IMR-90 (cell line): ENCODE measurements around the gene ECHS1. TPM values are rescaled to one million over a fixed set of nuclear protein-coding genes. Genes with fewer than 3 reads are reported as not detected.

Experiments
- ATAC-seq: fragments of 200-7000 bp; cut with Tn5 transposase; 2 replicates; pipeline ENCODE4 v1.9.1; 2020; ENCODE audit warnings: low read depth, mild to moderate bottlenecking, moderate library complexity
- BruUV-seq: library from RNA; stranded (reverse); fragments of 400-500 nt; replicated peaks from 2 replicates; lab custom pipeline; 2021; lab: Mats Ljungman, UMichigan
- CTCF ChIA-PET: fragments of 300-600 bp; formaldehyde crosslinking; extraction: SDS; loops from one replicate; lab custom pipeline; 2021; ENCODE audit warnings: antibody characterized with exemption; lab: Yijun Ruan, JAX
- POLR2A ChIA-PET: fragments of 300-600 bp; sonication (Branson Sonifier 250); formaldehyde crosslinking; loops from one replicate; lab custom pipeline; 2022; ENCODE audit warnings: antibody characterized with exemption; ENCODE audit not compliant: unreplicated experiment; lab: Charles Lee
- DNase-seq: peaks from one replicate; pipeline ENCODE4 v3.0.0; 2013
- H2AFZ ChIP-seq: replicated peaks from 2 replicates; pipeline ENCODE3; 2013; ENCODE audit warnings: low read length, mild to moderate bottlenecking; ENCODE audit not compliant: poor library complexity
- H2AK5ac ChIP-seq: 2 replicates; pipeline ENCODE4 v1.6.1; 2013; ENCODE audit warnings: low read depth, low read length, inconsistent platforms
- H2AK9ac ChIP-seq: replicated peaks from 2 replicates; pipeline ENCODE3; 2013; ENCODE audit warnings: mild to moderate bottlenecking, low read depth, low read length, moderate library complexity; ENCODE audit not compliant: poor library complexity
- H2BK120ac ChIP-seq: 2 replicates; pipeline ENCODE4 v1.6.1; 2013; ENCODE audit warnings: low read depth, low read length, inconsistent platforms
- H2BK15ac ChIP-seq: 3 replicates; pipeline ENCODE4 v1.6.1; 2013; ENCODE audit warnings: low read depth, low read length, inconsistent platforms
- H2BK20ac ChIP-seq: 2 replicates; pipeline ENCODE4 v1.6.1; 2013; ENCODE audit warnings: low read depth, mild to moderate bottlenecking, inconsistent platforms, low read length, moderate library complexity
- H2BK5ac ChIP-seq: 2 replicates; pipeline ENCODE4 v1.6.1; 2013; ENCODE audit warnings: mild to moderate bottlenecking, low read depth, low read length, inconsistent platforms; ENCODE audit not compliant: poor library complexity, severe bottlenecking
- H3K14ac ChIP-seq: replicated peaks from 2 replicates; pipeline ENCODE4 v1.6.1; 2013; ENCODE audit warnings: low read depth, low read length, inconsistent platforms
- H3K18ac ChIP-seq: 2 replicates; pipeline ENCODE4 v1.6.1; 2013; ENCODE audit warnings: low read depth, low read length, control low read depth
- H3K23ac ChIP-seq: 2 replicates; pipeline ENCODE4 v1.6.1; 2013; ENCODE audit warnings: low read depth, low read length, inconsistent platforms
- H3K27ac ChIP-seq: 2 replicates; pipeline ENCODE4 v1.5.1; 2013; ENCODE audit warnings: mild to moderate bottlenecking, control low read depth, low read length; ENCODE audit not compliant: insufficient read depth
- H3K27me3 ChIP-seq: 2 replicates; pipeline ENCODE4 v1.6.1; 2013; ENCODE audit warnings: low read length; ENCODE audit not compliant: control insufficient read depth, insufficient read depth
- H3K36me3 ChIP-seq: 2 replicates; pipeline ENCODE4 v1.6.1; 2013; ENCODE audit warnings: low read length, mixed read lengths; ENCODE audit not compliant: control insufficient read depth, insufficient read depth
- H3K4ac ChIP-seq: 2 replicates; pipeline ENCODE4 v1.6.1; 2013; ENCODE audit warnings: low read depth, low read length, inconsistent platforms
- H3K4me1 ChIP-seq: 2 replicates; pipeline ENCODE4 v1.6.1; 2013; ENCODE audit warnings: low read length, mixed read lengths; ENCODE audit not compliant: control insufficient read depth, insufficient read depth
- H3K4me2 ChIP-seq: 2 replicates; pipeline ENCODE4 v1.6.1; 2013; ENCODE audit warnings: low read depth, mild to moderate bottlenecking, control low read depth, low read length, moderate library complexity
- H3K4me3 ChIP-seq: 2 replicates; pipeline ENCODE4 v1.5.1; 2013; ENCODE audit warnings: low read depth, mild to moderate bottlenecking, control low read depth, low read length, moderate library complexity; ENCODE audit not compliant: insufficient read depth
- H3K56ac ChIP-seq: 2 replicates; pipeline ENCODE4 v1.6.1; 2013; ENCODE audit warnings: low read length, inconsistent platforms; ENCODE audit not compliant: insufficient read depth; ENCODE audit errors: extremely low read depth
- H3K79me1 ChIP-seq, 2 experiments: 2 replicates each; pipeline ENCODE4 v1.6.1; 2013; ENCODE audit warnings: low read length in 2 of 2, inconsistent platforms in 1 of 2, low read depth in 1 of 2
- H3K9ac ChIP-seq: 2 replicates; pipeline ENCODE4 v1.6.1; 2013; ENCODE audit warnings: low read depth, low read length, control low read depth
- H3K9me1 ChIP-seq: 2 replicates; pipeline ENCODE4 v1.6.1; 2013; ENCODE audit warnings: low read length, inconsistent platforms; ENCODE audit not compliant: insufficient read depth
- H3K9me3 ChIP-seq: 2 replicates; pipeline ENCODE4 v1.6.1; 2013; ENCODE audit warnings: low read length; ENCODE audit not compliant: control insufficient read depth, insufficient read depth
- H4K20me1 ChIP-seq: 2 replicates; pipeline ENCODE4 v1.6.1; 2013; ENCODE audit warnings: low read length, inconsistent platforms; ENCODE audit not compliant: insufficient read depth
- H4K5ac ChIP-seq: 2 replicates; pipeline ENCODE4 v1.6.1; 2013; ENCODE audit warnings: mild to moderate bottlenecking, low read depth, low read length, control low read depth
- H4K8ac ChIP-seq, 2 experiments: 2 replicates each; pipeline ENCODE4 v1.6.1; 2013; ENCODE audit warnings: low read depth in 2 of 2, low read length in 2 of 2, control low read depth in 1 of 2, inconsistent platforms in 1 of 2
- H4K91ac ChIP-seq: 2 replicates; pipeline ENCODE4 v1.6.1; 2013; ENCODE audit warnings: low read depth, low read length, inconsistent platforms; ENCODE audit not compliant: insufficient read depth
- BHLHE40 ChIP-seq: fragments of 150-350 bp; IDR thresholded peaks from 2 replicates; pipeline ENCODE4 v1.6.1; 2016; ENCODE audit warnings: mild to moderate bottlenecking, low read depth, low read length
- CEBPB ChIP-seq: IDR thresholded peaks from 2 replicates; pipeline ENCODE4 v1.6.1; 2012; ENCODE audit warnings: low read depth, low read length, improper control_type of control experiment
- CTCF ChIP-seq: conservative IDR thresholded peaks from 2 replicates; pipeline ENCODE4 v1.5.1; 2012; ENCODE audit warnings: mild to moderate bottlenecking, low read depth, low read length, improper control_type of control experiment
- ELK1 ChIP-seq: fragments of 150-350 bp; IDR thresholded peaks from 2 replicates; pipeline ENCODE4 v1.6.1; 2016; ENCODE audit warnings: low read depth, mild to moderate bottlenecking, low read length, moderate library complexity, borderline replicate concordance
- FOS ChIP-seq: fragments of 150-350 bp; IDR thresholded peaks from 2 replicates; pipeline ENCODE4 v1.6.1; 2016; ENCODE audit warnings: low read depth, low read length
- MXI1 ChIP-seq: IDR thresholded peaks from 2 replicates; pipeline ENCODE4 v1.6.1; 2012; ENCODE audit warnings: low read depth, mild to moderate bottlenecking, low read length, moderate library complexity, borderline replicate concordance
- NFE2L2 ChIP-seq: fragments of 150-350 bp; IDR thresholded peaks from 2 replicates; pipeline ENCODE4 v1.6.1; 2016; ENCODE audit warnings: low read depth, mild to moderate bottlenecking, low read length
- RCOR1 ChIP-seq: IDR thresholded peaks from 2 replicates; pipeline ENCODE4 v1.6.1; 2012; ENCODE audit warnings: mild to moderate bottlenecking, low read length, improper control_type of control experiment; ENCODE audit not compliant: insufficient replicate concordance
- SMC3 ChIP-seq: fragments of 150-350 bp; IDR thresholded peaks from 2 replicates; pipeline ENCODE4 v1.6.1; 2016; ENCODE audit warnings: low read depth, mild to moderate bottlenecking, antibody characterized with exemption, low read length, moderate library complexity
- WGBS, 2 experiments: methylation state at CpG; one replicate each; pipeline versions ENCODE4 v1.1.5 to v1.1.7; 2013; ENCODE audit warnings: missing lambda C conversion rate in 2 of 2; ENCODE audit not compliant: insufficient read length in 1 of 2; ENCODE audit errors: extremely low coverage in 2 of 2; 5-methylcytosine and 5-hydroxymethylcytosine counted together
- dilution Hi-C: fragments of 300-500 bp; cut with HindIII; formaldehyde crosslinking; loops from one replicate; pipeline ENCODE4 v1.14.3; 2018; ENCODE audit warnings: low sequenced_read_pairs; ENCODE audit not compliant: unreplicated experiment
- in situ Hi-C: fragments of 300-500 bp; cut with MboI; formaldehyde crosslinking; loops from 3 replicates; pipeline ENCODE4 v1.14.3; 2019; ENCODE audit warnings: low sequenced_read_pairs, inconsistent platforms, mixed read lengths
- intact Hi-C: fragments of 100-400 bp; cut with micrococcal nuclease; formaldehyde crosslinking; loops from 2 replicates; pipeline ENCODE4 v1.10.0; 2022
- polyA plus RNA-seq, 3 experiments: library from polyadenylated mRNA; depleted of rRNA; stranded (reverse); fragments of >200 nt; gene quantifications; 2 replicates each; pipeline ENCODE4 v1.2.3, GENCODE V29; 2012; ENCODE audit warnings: low replicate concordance in 1 of 3
- total RNA-seq: library from RNA; depleted of rRNA; stranded (reverse); fragments of >200 nt; gene quantifications from 2 replicates; pipeline ENCODE4 v1.2.3, GENCODE V29; 2012
- TF ChIP-seq, protein P1 (sequence below): fragments of 150-350 bp; IDR thresholded peaks from 2 replicates; pipeline ENCODE4 v1.6.1; 2017; ENCODE audit warnings: mild to moderate bottlenecking, antibody characterized with exemption, low read length, low read depth

ECHS1 gene
- total and polyA plus RNA-seq, 2 of the 4 experiments (the other 2 are of a cell fraction), result 60.8 to 84.2 TPM

- no peak for TF ChIP-seq CEBPB
These were observed 27.7 kb upstream of the ECHS1 start (continued) for GRCh38 chr10:133400624-133401424.

GRCh38 chr10:133399123-133399601 is 26.0 kb upstream of the ECHS1 start:
- 100% methylated on average over 3 of the region's 19 CpGs; no CpG with 5 or more reads in 1 of the 2 experiments for WGBS, 2 experiments
- TF ChIP-seq SMC3 (no peak), NFE2L2 (no peak), FOS (no peak), BHLHE40 (no peak), CTCF (no peak), ELK1 (no peak), RCOR1 (no peak), MXI1 (no peak)
- TF ChIP-seq, protein P1, sequence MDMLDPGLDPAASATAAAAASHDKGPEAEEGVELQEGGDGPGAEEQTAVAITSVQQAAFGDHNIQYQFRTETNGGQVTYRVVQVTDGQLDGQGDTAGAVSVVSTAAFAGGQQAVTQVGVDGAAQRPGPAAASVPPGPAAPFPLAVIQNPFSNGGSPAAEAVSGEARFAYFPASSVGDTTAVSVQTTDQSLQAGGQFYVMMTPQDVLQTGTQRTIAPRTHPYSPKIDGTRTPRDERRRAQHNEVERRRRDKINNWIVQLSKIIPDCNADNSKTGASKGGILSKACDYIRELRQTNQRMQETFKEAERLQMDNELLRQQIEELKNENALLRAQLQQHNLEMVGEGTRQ, result no peak
- Histone ChIP-seq H3K4ac (no peak overlapping the region), H3K79me1 (peaks cover 43 to 60% of the 10 kb centered on the region in 2 experiments), H3K18ac (no peak overlapping the region), H3K9me1 (0 out of 2 replicates have a peak, but pooled peaks cover 9% of the 10 kb centered on the region), H2AK9ac (no peak overlapping the region), H3K4me1 (peaks cover 4% of the 10 kb centered on the region; the same call in 1 of the 2 replicates), H2BK20ac (no peak overlapping the region), H3K27me3 (no peaks in the 10 kb centered on the region), H3K9me3 (no peaks in the 10 kb centered on the region), H4K8ac (no peak overlapping the region), H4K20me1 (no peaks in the 10 kb centered on the region), H3K14ac (no peak overlapping the region), H3K23ac (no peak overlapping the region), H2BK15ac (no peak overlapping the region), H3K36me3 (peaks cover 54% of the 10 kb centered on the region), H2BK120ac (no peak overlapping the region), H3K9ac (no peak overlapping the region), H4K5ac (no peak overlapping the region), H3K4me2 (no peak overlapping the region), H3K4me3 (no peak overlapping the region), H2AFZ (no peak overlapping the region), H4K91ac (no peak overlapping the region), H3K56ac (no peak overlapping the region), H3K27ac (no peak overlapping the region), H2AK5ac (no peak overlapping the region), H2BK5ac (no peak overlapping the region)
- in situ Hi-C loops, result no loop called here
- CTCF ChIA-PET, result no interaction called here
- ATAC-seq (no peak), DNase-seq (no peak)
- dilution Hi-C loops, result no loop called here
- POLR2A ChIA-PET, result no interaction called here
- no TSS peak for BruUV-seq
- intact Hi-C loops, result no loop called here
